Fibroblast of the aortic adventitia (primary cell): ENCODE measurements around the gene METTL27. TPM values are rescaled to one million over a fixed set of nuclear protein-coding genes. Genes with fewer than 3 reads are reported as not detected.
A peak's percentile ranks its signal among the peaks of the same experiment; 100 is the strongest.
"Not testable (repeated sequence)": the region's sequence is repeated elsewhere in the genome, so short reads cannot be mapped to it uniquely, and the experiment has no call there.

ENCODE experiments used
- DNase-seq: peaks from one replicate; pipeline ENCODE4 v3.0.0-alpha.2; 2010; ENCODE audit warnings: low read depth
- H3K4me3 ChIP-seq: 2 replicates; pipeline ENCODE4 v1.5.1; 2011; ENCODE audit warnings: low read depth, mild to moderate bottlenecking, control low read depth, low read length, moderate library complexity
- total RNA-seq: library from RNA; depleted of rRNA; stranded (reverse); fragments of >200 nt; gene quantifications from 2 replicates; pipeline ENCODE4 v1.2.3, GENCODE V29; 2012; ENCODE audit warnings: low replicate concordance
- TF ChIP-seq, protein P1 (sequence below): IDR thresholded peaks from 2 replicates; pipeline ENCODE4 v1.5.1; 2011; ENCODE audit warnings: mild to moderate bottlenecking, low read length, control low read depth, inconsistent platforms; ENCODE audit not compliant: insufficient read depth

The METTL27 gene
- total RNA-seq, 1 donor, result 6.1 TPM

DNA sequence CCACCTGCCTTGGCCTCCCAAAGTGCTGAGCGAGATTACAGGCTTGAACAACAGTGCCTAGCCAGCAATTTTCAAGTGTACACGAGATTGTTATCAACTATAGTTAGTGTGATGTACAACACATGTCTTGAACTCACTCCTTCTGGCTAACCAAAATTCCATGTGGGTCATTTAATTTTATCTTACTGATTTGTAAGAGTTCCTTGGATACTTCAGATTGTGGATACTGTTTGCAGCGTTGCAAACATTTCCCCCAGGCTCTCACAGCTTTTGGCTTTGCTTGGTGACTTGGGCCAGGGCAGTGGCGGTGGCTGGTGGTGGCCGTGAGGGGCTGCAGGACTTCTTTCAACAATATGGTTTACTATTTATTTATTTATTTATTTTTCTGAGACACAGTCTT, 10.2 kb upstream of the METTL27 start:
- TF ChIP-seq, protein P1, sequence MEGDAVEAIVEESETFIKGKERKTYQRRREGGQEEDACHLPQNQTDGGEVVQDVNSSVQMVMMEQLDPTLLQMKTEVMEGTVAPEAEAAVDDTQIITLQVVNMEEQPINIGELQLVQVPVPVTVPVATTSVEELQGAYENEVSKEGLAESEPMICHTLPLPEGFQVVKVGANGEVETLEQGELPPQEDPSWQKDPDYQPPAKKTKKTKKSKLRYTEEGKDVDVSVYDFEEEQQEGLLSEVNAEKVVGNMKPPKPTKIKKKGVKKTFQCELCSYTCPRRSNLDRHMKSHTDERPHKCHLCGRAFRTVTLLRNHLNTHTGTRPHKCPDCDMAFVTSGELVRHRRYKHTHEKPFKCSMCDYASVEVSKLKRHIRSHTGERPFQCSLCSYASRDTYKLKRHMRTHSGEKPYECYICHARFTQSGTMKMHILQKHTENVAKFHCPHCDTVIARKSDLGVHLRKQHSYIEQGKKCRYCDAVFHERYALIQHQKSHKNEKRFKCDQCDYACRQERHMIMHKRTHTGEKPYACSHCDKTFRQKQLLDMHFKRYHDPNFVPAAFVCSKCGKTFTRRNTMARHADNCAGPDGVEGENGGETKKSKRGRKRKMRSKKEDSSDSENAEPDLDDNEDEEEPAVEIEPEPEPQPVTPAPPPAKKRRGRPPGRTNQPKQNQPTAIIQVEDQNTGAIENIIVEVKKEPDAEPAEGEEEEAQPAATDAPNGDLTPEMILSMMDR, result no peak
- H3K4me3 ChIP-seq, result no peak overlapping the region
- DNase-seq, result peak; percentile 54

DNA sequence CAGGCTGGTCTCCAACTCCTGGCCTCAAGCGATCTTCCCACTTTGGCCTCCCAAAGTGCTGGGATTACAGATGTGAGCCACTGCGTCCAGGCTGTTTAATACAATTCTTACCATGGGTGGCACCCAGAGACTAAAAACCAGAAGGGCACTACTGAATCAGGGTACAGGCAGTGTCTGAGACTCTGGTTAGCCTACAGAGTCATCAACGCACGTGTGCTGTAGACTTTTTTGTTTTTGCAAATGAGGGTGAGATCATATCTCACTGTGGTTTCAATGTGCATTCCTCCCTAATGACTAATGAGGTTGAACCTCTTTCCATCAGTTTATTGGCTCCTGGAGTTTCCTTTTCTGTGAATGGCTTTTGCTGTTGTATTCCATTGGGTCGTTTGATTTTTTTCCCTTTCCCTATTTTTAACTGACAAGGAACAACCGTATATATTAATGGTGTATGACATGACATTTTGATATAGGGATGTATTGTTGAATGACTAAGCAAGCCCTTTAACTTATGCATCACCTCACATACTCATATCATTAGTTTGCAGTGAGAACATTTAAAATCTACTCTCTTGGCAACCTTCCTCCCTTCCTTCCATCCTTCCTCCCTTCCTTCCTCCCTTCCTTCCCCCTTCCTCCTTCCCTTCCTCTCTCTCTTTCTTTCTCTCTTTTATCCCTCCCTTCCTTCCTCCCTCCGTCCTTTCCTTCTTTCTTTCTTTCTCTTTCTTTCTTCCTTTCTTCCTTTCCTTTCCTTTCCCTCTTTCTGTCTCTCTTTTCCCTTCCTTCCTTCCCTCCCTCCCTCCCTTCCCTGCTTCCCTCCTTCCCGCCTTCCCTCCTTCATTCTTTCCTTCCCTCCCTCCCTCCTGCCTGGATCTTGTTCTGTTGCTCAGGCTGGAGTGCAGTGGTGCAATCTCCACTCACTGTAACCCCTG, 9.4 kb upstream of the METTL27 start:
- no peak overlapping the region for H3K4me3 ChIP-seq
- DNase-seq, result peak; percentile 98
- TF ChIP-seq, protein P1, result no peak

DNA sequence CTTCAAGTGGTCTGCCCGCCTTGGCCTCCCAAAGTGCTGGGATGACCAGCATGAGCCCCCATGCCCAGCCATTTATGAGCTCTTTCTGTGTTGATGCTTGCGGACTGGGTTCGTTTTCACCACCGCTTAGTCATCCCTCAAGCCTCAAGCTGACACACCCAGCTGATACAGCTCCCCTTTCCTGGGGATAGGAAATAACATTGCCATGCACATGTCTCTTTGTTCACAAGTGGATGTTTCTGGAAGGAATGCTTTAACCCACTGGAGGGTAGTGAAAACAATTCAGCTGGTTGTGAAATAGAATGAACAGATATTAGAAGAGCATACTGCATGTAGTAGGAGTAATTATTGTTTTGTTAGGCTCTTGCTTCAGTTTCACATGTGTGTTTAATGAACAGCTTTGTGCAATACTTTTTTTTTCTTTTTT, 8.5 kb upstream of the METTL27 start:
- peak; percentile 99 for DNase-seq
- TF ChIP-seq, protein P1, result no peak
- no peak overlapping the region for H3K4me3 ChIP-seq

DNA sequence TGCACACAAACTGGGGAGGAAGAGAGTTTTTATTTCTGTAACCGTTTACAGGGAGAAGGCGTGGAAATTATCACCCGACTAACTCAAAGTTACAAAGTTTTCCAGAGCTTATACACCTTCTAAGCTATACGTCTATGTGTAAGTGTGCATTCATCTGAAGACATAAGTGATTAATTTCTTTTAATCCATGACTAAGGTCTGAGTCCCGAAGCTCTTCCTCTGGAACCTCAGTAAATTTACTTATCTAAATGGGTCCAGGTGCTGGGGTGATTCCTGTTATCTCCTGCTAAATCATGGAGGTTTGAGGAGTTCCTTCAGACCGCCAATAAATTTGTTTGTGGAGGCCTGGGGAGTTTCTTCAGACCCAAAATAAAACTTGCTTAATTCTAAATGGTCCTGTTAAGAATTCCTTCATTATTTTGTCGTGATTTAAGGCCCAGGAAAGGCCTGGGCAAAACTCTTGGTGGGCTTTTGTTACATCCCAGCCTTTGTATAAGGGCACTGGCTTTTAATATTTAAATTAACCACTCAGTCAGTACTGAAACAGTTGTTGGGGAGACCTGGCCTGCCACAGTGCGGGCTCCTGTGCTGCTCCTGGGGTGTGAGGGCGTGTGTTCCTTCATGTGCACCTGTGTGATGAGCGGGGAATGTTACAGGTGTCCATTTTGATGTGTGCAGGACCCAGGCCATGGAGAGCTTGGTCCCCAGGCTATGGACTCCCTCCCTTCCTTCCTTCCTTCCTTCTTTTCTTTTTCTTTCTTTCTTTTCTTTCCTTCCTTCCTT, 5.8 kb upstream of the METTL27 start:
- TF ChIP-seq, protein P1, result no peak
- no peak overlapping the region for H3K4me3 ChIP-seq
- no peak for DNase-seq

DNA sequence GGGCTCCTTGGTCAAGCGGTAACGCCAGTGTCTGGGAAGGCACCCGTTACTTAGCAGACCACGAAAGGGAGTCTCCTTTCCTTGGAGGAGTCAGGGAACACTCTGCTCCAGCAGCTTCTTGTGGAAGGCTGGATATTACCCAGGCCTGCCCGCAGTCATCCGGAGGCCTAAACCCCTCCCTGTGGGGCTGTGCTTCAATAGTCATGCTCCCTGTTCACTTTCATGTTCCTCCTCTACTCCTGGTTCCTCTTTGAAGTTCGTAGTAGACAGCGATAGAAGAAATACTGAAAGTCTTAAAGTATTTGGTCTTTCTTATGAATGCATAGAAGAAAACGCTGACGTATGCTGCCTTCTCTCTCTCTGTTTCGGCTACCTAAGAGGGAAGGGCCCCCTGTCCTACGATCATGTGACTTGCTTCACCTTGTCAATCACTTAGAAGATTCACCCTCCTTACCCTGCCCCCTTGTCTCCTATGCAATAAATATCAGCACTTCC, 3.4 kb upstream of the METTL27 start:
- not testable (repeated sequence) for H3K4me3 ChIP-seq
- peak; percentile 39 for DNase-seq

DNA sequence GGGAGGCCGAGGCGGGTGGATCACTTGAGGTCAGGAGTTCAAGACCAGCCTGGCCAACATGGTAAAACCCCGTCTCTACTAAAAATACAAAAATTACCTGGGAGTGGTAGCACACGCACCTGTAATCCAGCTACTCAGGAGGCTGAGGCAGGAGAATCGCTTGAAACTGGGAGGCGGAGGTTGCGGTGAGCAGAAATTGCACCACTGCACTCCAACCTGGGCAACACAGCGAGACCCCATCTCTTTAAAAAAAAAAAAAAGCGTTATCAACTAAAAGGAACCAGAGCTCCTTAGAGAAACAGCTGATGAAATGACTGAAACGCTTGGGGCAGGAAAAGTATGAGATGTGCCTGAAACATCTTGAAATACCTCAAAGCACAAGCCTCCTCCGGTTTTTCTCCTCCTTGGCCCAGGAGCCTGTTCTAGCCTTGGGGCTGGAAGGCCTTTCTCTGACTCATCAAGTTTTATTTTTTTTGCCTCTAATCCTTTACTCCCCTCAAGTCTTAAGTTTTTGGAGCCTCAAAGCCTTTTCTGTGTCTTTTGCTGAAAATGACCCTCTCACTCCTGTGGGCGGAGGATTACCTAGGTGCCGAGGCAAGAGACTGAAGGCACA, 2.6 kb upstream of the METTL27 start:
- TF ChIP-seq, protein P1, result no peak
- no peak overlapping the region for H3K4me3 ChIP-seq
- peak; percentile 83 for DNase-seq
